Gastroesophageal sphincter (tissue), 4 donors: ENCODE measurements around the gene TTLL9. TPM values are rescaled to one million over a fixed set of nuclear protein-coding genes. Genes with fewer than 3 reads are reported as not detected.

Source experiments
- ATAC-seq: fragments of 150-250 bp; one replicate; pipeline ENCODE4 v1.9.1; 2016; ENCODE audit warnings: mild to moderate bottlenecking, moderate library complexity
- H3K27ac ChIP-seq, 4 donors: fragments of 200-600 bp; sonication (generic) in 3 of 4; 1 replicate in 3 of 4; 2 replicates in 1 of 4; pipeline ENCODE4 v1.5.1; 2016 to 2019
- H3K27me3 ChIP-seq: fragments of 200-600 bp; sonication (generic); one replicate; pipeline ENCODE4 v1.5.1; 2019
- H3K36me3 ChIP-seq, 2 donors: fragments of 200-600 bp; sonication (generic); one replicate each; pipeline ENCODE4 v1.5.1; 2019; ENCODE audit warnings: control low read depth in 1 of 2
- H3K4me1 ChIP-seq, 3 donors: fragments of 200-600 bp; sonication (generic); 1 replicate in 2 of 3; 2 replicates in 1 of 3; pipeline ENCODE4 v1.5.1; 2016 to 2019; ENCODE audit warnings: control low read depth in 2 of 3
- H3K4me3 ChIP-seq, 2 donors: fragments of 200-600 bp; sonication (generic); one replicate each; pipeline ENCODE4 v1.5.1; 2019; ENCODE audit warnings: mild to moderate bottlenecking in 1 of 2, moderate library complexity in 1 of 2
- H3K9me3 ChIP-seq, 3 donors: fragments of 200-600 bp; sonication (generic); one replicate each; pipeline ENCODE4 v1.5.1; 2017 to 2019; ENCODE audit warnings: control low read depth in 2 of 3
- CTCF ChIP-seq, 4 experiments: fragments of 200-600 bp in 2 of 4; fragments of 450-650 bp in 2 of 4; sonication (generic) in 1 of 4; IDR thresholded peaks; one replicate each; pipeline ENCODE4 v1.5.1; 2017 to 2019; ENCODE audit warnings: antibody characterized with exemption in 4 of 4, mild to moderate bottlenecking in 2 of 4, moderate library complexity in 2 of 4
- EP300 ChIP-seq: sonication (generic); formaldehyde crosslinking; IDR thresholded peaks from one replicate; pipeline ENCODE4 v1.6.1; 2017; ENCODE audit warnings: antibody characterized with exemption, mild to moderate bottlenecking
- POLR2A ChIP-seq, 2 donors: fragments of 450-650 bp; IDR thresholded peaks; one replicate each; pipeline ENCODE4 v1.6.1; 2017; ENCODE audit warnings: antibody characterized with exemption in 2 of 2, mild to moderate bottlenecking in 2 of 2, moderate library complexity in 1 of 2
- POLR2AphosphoS5 ChIP-seq: sonication (generic); formaldehyde crosslinking; IDR thresholded peaks from one replicate; pipeline ENCODE4 v1.6.1; 2017; ENCODE audit warnings: antibody characterized with exemption
- WGBS, 2 donors: methylation state at CpG; one replicate each; pipeline ENCODE4 v1.1.5; 2018; ENCODE audit warnings: low coverage in 1 of 2; 5-methylcytosine and 5-hydroxymethylcytosine counted together
- total RNA-seq, 4 donors: library from RNA; depleted of rRNA; stranded (reverse); fragments of >200 nt; gene quantifications; one replicate each; pipeline ENCODE4 v1.1.0, GENCODE V29; 2016

TTLL9 gene
- total RNA-seq, 4 donors from 2014 or later = 0.47 TPM; not detected in 3

- ATAC-seq = no peak
- no peaks in the 10 kb centered on the region for H3K27me3 ChIP-seq
- TF ChIP-seq EP300 = no peak
- no peak for TF ChIP-seq CTCF (IDR thresholded peaks at IDR 0.05)
- TF ChIP-seq POLR2A (IDR thresholded peaks at IDR 0.05) = no peak
- no peak for TF ChIP-seq POLR2AphosphoS5
- H3K9me3 ChIP-seq = peaks cover 0 to 5% (median 0%) of the 10 kb centered on the region in 3 donors
- H3K4me3 ChIP-seq = no peak overlapping the region
- 33 to 61% methylated on average over 1 to 3 of the region's 6 CpGs for WGBS, 2 donors
- peaks cover 5 to 40% (median 17%) of the 10 kb centered on the region in 3 donors for H3K4me1 ChIP-seq
- no peak overlapping the region for H3K27ac ChIP-seq
- peaks cover 5 to 72% of the 10 kb centered on the region in 2 donors for H3K36me3 ChIP-seq
Measured at GRCh38 chr20:31945785-31946184, 75.4 kb downstream of the TTLL9 start.

DNA sequence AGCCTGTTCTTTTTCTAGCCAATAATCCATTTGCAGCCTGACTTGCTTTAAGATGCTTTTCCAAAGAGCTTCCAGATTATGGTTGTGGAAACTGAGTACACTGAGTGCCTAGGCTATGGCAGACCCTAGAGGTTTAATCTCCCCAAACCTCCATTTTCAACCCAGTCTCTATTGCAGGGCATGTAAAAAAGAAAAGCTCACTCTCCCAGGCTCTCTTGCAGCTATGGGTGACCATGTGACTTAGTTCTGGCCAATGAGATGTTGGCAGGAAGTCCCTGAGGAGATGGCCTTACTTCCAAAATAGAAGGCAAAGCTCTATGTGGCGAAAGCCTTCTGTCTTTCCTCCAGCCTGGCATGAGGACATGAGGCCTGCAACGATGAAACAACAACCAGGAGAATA, 77.6 kb downstream of the TTLL9 start:
- Histone ChIP-seq H3K36me3 (peaks cover 5 to 67% of the 10 kb centered on the region in 2 donors), H3K9me3 (peaks cover 0 to 5% (median 0%) of the 10 kb centered on the region in 3 donors)
- no peak for ATAC-seq

DNA sequence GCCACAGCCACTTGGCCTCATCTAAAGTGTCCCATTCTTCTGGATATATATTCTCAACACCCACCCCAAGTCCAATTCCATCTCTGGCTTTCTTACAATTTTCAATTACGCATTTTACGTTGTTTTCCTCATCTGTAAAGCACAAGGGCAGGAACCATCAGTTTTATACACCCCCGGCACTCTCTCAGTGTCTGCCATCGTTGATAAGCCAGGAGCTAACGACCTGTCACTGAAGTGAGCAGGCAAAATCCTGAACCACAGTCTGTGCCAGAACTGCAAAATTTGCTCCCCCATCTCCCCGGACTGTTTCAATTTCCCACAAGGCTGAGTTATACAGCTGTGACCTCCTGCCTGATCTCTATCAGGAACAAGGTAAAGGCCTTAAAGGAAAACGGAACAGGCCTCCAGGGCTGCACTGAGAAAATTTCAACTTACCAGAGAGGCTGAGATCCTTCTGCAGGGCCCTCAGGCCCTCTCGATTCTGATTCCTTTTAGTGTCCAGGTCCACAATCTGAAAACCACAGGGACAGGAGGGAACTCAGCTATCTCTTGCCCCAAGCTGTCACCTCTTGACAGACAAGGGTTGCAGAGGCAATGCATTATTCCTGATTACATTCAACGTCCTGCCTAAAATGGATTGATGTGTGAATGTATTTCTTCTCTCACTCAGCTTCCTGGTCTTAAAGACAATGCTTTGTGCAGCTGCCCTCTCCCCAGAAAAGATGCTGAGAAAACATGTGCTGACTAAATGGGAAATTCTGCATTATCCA, 79.6 kb downstream of the TTLL9 start:
- Histone ChIP-seq H3K9me3 (peaks cover 0 to 5% (median 0%) of the 10 kb centered on the region in 3 donors), H3K36me3 (peaks cover 5 to 47% of the 10 kb centered on the region in 2 donors), H3K27me3 (peaks cover under 1% of the 10 kb centered on the region), H3K27ac (no peak overlapping the region), H3K4me1 (peaks cover 5 to 28% (median 11%) of the 10 kb centered on the region in 3 donors), H3K4me3 (no peak overlapping the region)
- no peak for ATAC-seq
- TF ChIP-seq EP300 (no peak), POLR2AphosphoS5 (no peak), POLR2A (IDR thresholded peaks at IDR 0.05) (no peak), CTCF (IDR thresholded peaks at IDR 0.05) (no peak)
- 74 to 97% methylated on average over 3 to 5 of the region's 9 CpGs for WGBS, 2 donors

More for the DNA sequence above, 77.6 kb downstream of the TTLL9 start:
- Histone ChIP-seq H3K4me3 (no peak overlapping the region), H3K27ac (no peak overlapping the region), H3K4me1 (peaks cover 6 to 41% (median 17%) of the 10 kb centered on the region in 3 donors), H3K27me3 (no peaks in the 10 kb centered on the region)
- TF ChIP-seq POLR2AphosphoS5 (no peak), POLR2A (IDR thresholded peaks at IDR 0.05) (no peak), CTCF (IDR thresholded peaks at IDR 0.05) (no peak), EP300 (no peak)
- 80 to 90% methylated on average over 1 to 2 of the region's 2 CpGs for WGBS, 2 donors

- peaks cover 4% of the 10 kb centered on the region for H3K27me3 ChIP-seq
- peaks cover 0 to 5% (median 0%) of the 10 kb centered on the region in 3 donors for H3K9me3 ChIP-seq
- no peak for ATAC-seq
- peaks cover 5 to 28% (median 11%) of the 10 kb centered on the region in 3 donors for H3K4me1 ChIP-seq
- H3K27ac ChIP-seq = peak overlapping the region; percentile 13 to 90 (median 84)
- TF ChIP-seq POLR2AphosphoS5 (no peak), CTCF (IDR thresholded peaks at IDR 0.05) (no peak), EP300 (no peak), POLR2A (IDR thresholded peaks at IDR 0.05) (no peak)
- 6 to 14% methylated on average over 4 to 6 of the region's 6 CpGs for WGBS, 2 donors
- peak overlapping the region; percentile 57 to 81 for H3K4me3 ChIP-seq
- peaks cover 5 to 36% of the 10 kb centered on the region in 2 donors for H3K36me3 ChIP-seq
Measured at GRCh38 chr20:31951203-31951529, 80.7 kb downstream of the TTLL9 start.
